GM20000 (cell line): ENCODE data around the gene MAP3K10.

Experiments
- DNase-seq: peaks from one replicate; pipeline ENCODE4 v3.0.0; 2012; ENCODE audit warnings: low spot score
- CTCF ChIP-seq: IDR thresholded peaks from 2 replicates; pipeline ENCODE4 v1.5.1; 2012; ENCODE audit warnings: mild to moderate bottlenecking, control low read depth; ENCODE audit errors: extremely low read depth, missing control alignments

The MAP3K10 gene

GRCh38 chr19:40243181-40243580, 52.0 kb downstream of the MAP3K10 start:
- TF ChIP-seq CTCF: no peak
- DNase-seq: no peak

GRCh38 chr19:40244579-40245317, 53.5 kb downstream of the MAP3K10 start:
- no peak for TF ChIP-seq CTCF
- no peak for DNase-seq

GRCh38 chr19:40245506-40246128, 54.4 kb downstream of the MAP3K10 start:
- DNase-seq: no peak
- no peak for TF ChIP-seq CTCF

- no peak for TF ChIP-seq CTCF
- DNase-seq: no peak
Measured at GRCh38 chr19:40246292-40247073, 55.3 kb downstream of the MAP3K10 start.

- no peak for TF ChIP-seq CTCF
Measured at GRCh38 chr19:40247178-40247577, 56.0 kb downstream of the MAP3K10 start.

GRCh38 chr19:40247735-40248262, 56.6 kb downstream of the MAP3K10 start:
- DNase-seq: no peak
- no peak for TF ChIP-seq CTCF

More at GRCh38 chr19:40247178-40247577, 56.0 kb downstream of the MAP3K10 start:
- no peak for DNase-seq
